B cell (primary cell): Measurements from ENCODE around the gene STUM. TPM values are rescaled to one million over a fixed set of nuclear protein-coding genes. Genes with fewer than 3 reads are reported as not detected.
"Not testable (repeated sequence)": the region's sequence is repeated elsewhere in the genome, so short reads cannot be mapped to it uniquely, and the experiment has no call there.

Experiments
- ATAC-seq: fragments of 200-7000 bp; cut with Tn5 transposase; one replicate; pipeline ENCODE4 v1.10.0; 2021; ENCODE audit warnings: low read depth, mild to moderate bottlenecking, moderate number of reproducible peaks, moderate library complexity
- CTCF ChIA-PET: fragments of 350-600 bp; sonication (Branson Sonifier 250); formaldehyde crosslinking; loops from one replicate; lab custom pipeline; 2021; ENCODE audit warnings: antibody characterized with exemption, inconsistent platforms; lab: Charles Lee
- POLR2A ChIA-PET: fragments of 350-600 bp; sonication (Branson Sonifier 250); formaldehyde crosslinking; loops from one replicate; lab custom pipeline; 2021; ENCODE audit warnings: antibody characterized with exemption; lab: Charles Lee
- DNase-seq: peaks from one replicate; pipeline ENCODE4 v3.0.0; 2013
- H2AFZ ChIP-seq: 2 replicates; pipeline ENCODE4 v1.6.1; 2012; ENCODE audit warnings: mild to moderate bottlenecking, low read depth, low read length; ENCODE audit not compliant: insufficient read depth, poor library complexity, severe bottlenecking
- H3K27ac ChIP-seq, 2 donors: 1 replicate in 1 of 2; 2 replicates in 1 of 2; pipeline ENCODE4 v1.5.1; 2012 to 2013; ENCODE audit warnings: low read length in 2 of 2, mild to moderate bottlenecking in 2 of 2, moderate library complexity in 1 of 2
- H3K27me3 ChIP-seq, 4 experiments: fragments of 200-600 bp in 1 of 4; sonication (generic) in 1 of 4; replicated peaks in 1 of 4; 1 replicate in 2 of 4; 2 replicates in 2 of 4; pipeline versions ENCODE4 v1.6.1 to v1.7.0; 2013 to 2016; ENCODE audit warnings: low read length in 3 of 4, mild to moderate bottlenecking in 2 of 4, mixed read lengths in 1 of 4, moderate library complexity in 1 of 4; ENCODE audit not compliant: insufficient read depth in 4 of 4, control insufficient read depth in 3 of 4; ENCODE audit errors: control extremely low read depth in 1 of 4
- H3K36me3 ChIP-seq, 2 experiments: replicated peaks in 1 of 2; 1 replicate in 1 of 2; 2 replicates in 1 of 2; pipeline versions ENCODE4 v1.6.1 to v1.7.1; 2013; ENCODE audit warnings: low read length in 1 of 2; ENCODE audit not compliant: insufficient read depth in 2 of 2, control insufficient read depth in 1 of 2; ENCODE audit errors: control extremely low read depth in 1 of 2, extremely low read depth in 1 of 2
- H3K4me1 ChIP-seq, 2 donors: fragments of 200-600 bp in 1 of 2; sonication (generic) in 1 of 2; 1 replicate in 1 of 2; 2 replicates in 1 of 2; pipeline versions ENCODE4 v1.5.1 to v1.6.1; 2013 to 2017; ENCODE audit warnings: low read length in 2 of 2; ENCODE audit not compliant: control insufficient read depth in 2 of 2, insufficient read depth in 2 of 2
- H3K4me2 ChIP-seq: replicated peaks from 2 replicates; pipeline ENCODE3; 2012; ENCODE audit warnings: mild to moderate bottlenecking, low read depth, low read length; ENCODE audit not compliant: poor library complexity, severe bottlenecking
- H3K4me3 ChIP-seq, 5 experiments: fragments of 200-600 bp in 1 of 5; sonication (generic) in 1 of 5; 1 replicate in 3 of 5; 2 replicates in 2 of 5; pipeline versions ENCODE4 v1.5.1 to v1.7.0; 2011 to 2016; ENCODE audit warnings: low read length in 4 of 5, mild to moderate bottlenecking in 4 of 5, low read depth in 2 of 5, control low read depth in 1 of 5, moderate library complexity in 1 of 5; ENCODE audit not compliant: insufficient read depth in 1 of 5; ENCODE audit errors: control extremely low read depth in 1 of 5, extremely low read depth in 1 of 5
- H3K79me2 ChIP-seq: fragments of 200-600 bp; sonication (generic); one replicate; pipeline ENCODE4 v1.6.0; 2016; ENCODE audit warnings: low read length; ENCODE audit not compliant: control insufficient read depth, insufficient read depth
- H3K9ac ChIP-seq: fragments of 200-600 bp; sonication (generic); 2 replicates; pipeline ENCODE4 v1.6.1; 2017; ENCODE audit warnings: mild to moderate bottlenecking, low read length, moderate library complexity
- H3K9me3 ChIP-seq, 3 donors: one replicate each; pipeline versions ENCODE4 v1.6.1 to v1.7.1; 2013; ENCODE audit warnings: low read length in 2 of 3; ENCODE audit not compliant: control insufficient read depth in 2 of 3, insufficient read depth in 1 of 3; ENCODE audit errors: control extremely low read depth in 1 of 3
- H4K20me1 ChIP-seq: 2 replicates; pipeline ENCODE4 v1.6.0; 2012; ENCODE audit warnings: mild to moderate bottlenecking, low read length; ENCODE audit not compliant: insufficient read depth, control insufficient read depth, poor library complexity, severe bottlenecking
- H3K27ac Mint-ChIP-seq: one replicate; pipeline ENCODE4 v1.8.0; 2021; ENCODE audit warnings: mixed read lengths
- H3K27me3 Mint-ChIP-seq: one replicate; pipeline ENCODE4 v1.8.0; 2021; ENCODE audit warnings: mixed read lengths
- H3K4me1 Mint-ChIP-seq: one replicate; pipeline ENCODE4 v1.8.0; 2021; ENCODE audit warnings: mixed read lengths
- H3K4me3 Mint-ChIP-seq: one replicate; pipeline ENCODE4 v1.8.0; 2021; ENCODE audit warnings: mixed read lengths
- H3K9me3 Mint-ChIP-seq: one replicate; pipeline ENCODE4 v1.8.0; 2022; ENCODE audit warnings: mixed read lengths; ENCODE audit not compliant: insufficient read depth
- EZH2 ChIP-seq: IDR thresholded peaks from 2 replicates; pipeline ENCODE4 v1.6.1; 2012; ENCODE audit warnings: borderline replicate concordance, low read depth, mild to moderate bottlenecking, moderate library complexity, low read length; ENCODE audit not compliant: insufficient read depth, poor library complexity, severe bottlenecking
- WGBS: methylation state at CpG from one replicate; pipeline ENCODE4 v1.1.5; 2013; ENCODE audit warnings: missing lambda C conversion rate; ENCODE audit not compliant: insufficient coverage; 5-methylcytosine and 5-hydroxymethylcytosine counted together
- intact Hi-C: fragments of 100-400 bp; cut with micrococcal nuclease; formaldehyde crosslinking; loops from one replicate; pipeline ENCODE4 v1.10.0; 2022
- polyA plus RNA-seq: library from polyadenylated mRNA; depleted of rRNA; stranded (reverse); fragments of >200 nt; gene quantifications from 2 replicates; pipeline ENCODE4 v1.2.3, GENCODE V29; 2012
- total RNA-seq, 2 donors: library from RNA; stranded (reverse); fragments of 120-200 nt in 1 of 2; gene quantifications; 1 replicate in 1 of 2; 2 replicates in 1 of 2; pipeline versions ENCODE4 v1.2.3 to v1.2.4, GENCODE V29; 2013 to 2022
- TF ChIP-seq, protein P1 (sequence below): fragments of 200-600 bp; IDR thresholded peaks from one replicate; pipeline ENCODE4 v1.8.0; 2022; ENCODE audit warnings: antibody characterized with exemption, mild to moderate bottlenecking

The STUM gene
- total and polyA plus RNA-seq, 2 donors (not counting 1 experiment from before 2014, with no cell fraction given): 0.12 to 0.69 TPM

GRCh38 chr1:226597616-226598454 is 49.3 kb downstream of the STUM start:
- no peak for TF ChIP-seq EZH2
- TF ChIP-seq, protein P1, sequence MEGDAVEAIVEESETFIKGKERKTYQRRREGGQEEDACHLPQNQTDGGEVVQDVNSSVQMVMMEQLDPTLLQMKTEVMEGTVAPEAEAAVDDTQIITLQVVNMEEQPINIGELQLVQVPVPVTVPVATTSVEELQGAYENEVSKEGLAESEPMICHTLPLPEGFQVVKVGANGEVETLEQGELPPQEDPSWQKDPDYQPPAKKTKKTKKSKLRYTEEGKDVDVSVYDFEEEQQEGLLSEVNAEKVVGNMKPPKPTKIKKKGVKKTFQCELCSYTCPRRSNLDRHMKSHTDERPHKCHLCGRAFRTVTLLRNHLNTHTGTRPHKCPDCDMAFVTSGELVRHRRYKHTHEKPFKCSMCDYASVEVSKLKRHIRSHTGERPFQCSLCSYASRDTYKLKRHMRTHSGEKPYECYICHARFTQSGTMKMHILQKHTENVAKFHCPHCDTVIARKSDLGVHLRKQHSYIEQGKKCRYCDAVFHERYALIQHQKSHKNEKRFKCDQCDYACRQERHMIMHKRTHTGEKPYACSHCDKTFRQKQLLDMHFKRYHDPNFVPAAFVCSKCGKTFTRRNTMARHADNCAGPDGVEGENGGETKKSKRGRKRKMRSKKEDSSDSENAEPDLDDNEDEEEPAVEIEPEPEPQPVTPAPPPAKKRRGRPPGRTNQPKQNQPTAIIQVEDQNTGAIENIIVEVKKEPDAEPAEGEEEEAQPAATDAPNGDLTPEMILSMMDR: no peak
- ATAC-seq (no peak), DNase-seq (no peak)
- Histone ChIP-seq H2AFZ (no peak overlapping the region), H3K36me3 (no peaks in the 10 kb centered on the region), H3K79me2 (no peaks in the 10 kb centered on the region), H3K27ac (no peak overlapping the region), H3K9ac (no peak overlapping the region), H4K20me1 (no peaks in the 10 kb centered on the region), H3K9me3 (peaks cover 0 to 6% (median 0%) of the 10 kb centered on the region in 3 donors), H3K4me2 (no peak overlapping the region), H3K27me3 (no peaks in the 10 kb centered on the region), H3K4me1 (no peaks in the 10 kb centered on the region), H3K4me3 (no peak overlapping the region)
- ChIA-PET POLR2A (no interaction called here), CTCF (no interaction called here)
- intact Hi-C loops: no loop called here
- H3K27me3 Mint-ChIP-seq: peaks cover 4% of the 10 kb centered on the region
- no peak overlapping the region for H3K27ac Mint-ChIP-seq
- WGBS: 66% methylated on average over 4 of the region's 5 CpGs
- no peak overlapping the region for H3K4me3 Mint-ChIP-seq
- peaks cover 2% of the 10 kb centered on the region for H3K4me1 Mint-ChIP-seq
- H3K9me3 Mint-ChIP-seq: no peaks in the 10 kb centered on the region

- no peak overlapping the region for H2AFZ ChIP-seq
- DNase-seq: no peak
- no peaks in the 10 kb centered on the region for H4K20me1 ChIP-seq
- H3K9ac ChIP-seq: no peak overlapping the region
- no peak overlapping the region for H3K4me3 Mint-ChIP-seq
- H3K9me3 ChIP-seq: peaks cover 0 to 6% (median 0%) of the 10 kb centered on the region in 3 donors
- H3K4me2 ChIP-seq: no peak overlapping the region
- ChIA-PET CTCF (no interaction called here), POLR2A (no interaction called here)
- H3K4me1 ChIP-seq: no peaks in the 10 kb centered on the region
- no peak overlapping the region for H3K27ac Mint-ChIP-seq
- peaks cover 6% of the 10 kb centered on the region for H3K4me1 Mint-ChIP-seq
- H3K9me3 Mint-ChIP-seq: no peaks in the 10 kb centered on the region
- TF ChIP-seq EZH2: no peak
- TF ChIP-seq, protein P1: no peak
- no peaks in the 10 kb centered on the region for H3K36me3 ChIP-seq
- intact Hi-C loops: no loop called here
- peaks cover 4% of the 10 kb centered on the region for H3K27me3 Mint-ChIP-seq
- no peak overlapping the region for H3K27ac ChIP-seq
- ATAC-seq: no peak
- WGBS: 100% methylated on average over 1 of the region's 2 CpGs
- no peaks in the 10 kb centered on the region for H3K79me2 ChIP-seq
- H3K27me3 ChIP-seq: no peaks in the 10 kb centered on the region
- no peak overlapping the region for H3K4me3 ChIP-seq
These were observed 49.9 kb downstream of the STUM start for GRCh38 chr1:226598455-226598849.

DNA sequence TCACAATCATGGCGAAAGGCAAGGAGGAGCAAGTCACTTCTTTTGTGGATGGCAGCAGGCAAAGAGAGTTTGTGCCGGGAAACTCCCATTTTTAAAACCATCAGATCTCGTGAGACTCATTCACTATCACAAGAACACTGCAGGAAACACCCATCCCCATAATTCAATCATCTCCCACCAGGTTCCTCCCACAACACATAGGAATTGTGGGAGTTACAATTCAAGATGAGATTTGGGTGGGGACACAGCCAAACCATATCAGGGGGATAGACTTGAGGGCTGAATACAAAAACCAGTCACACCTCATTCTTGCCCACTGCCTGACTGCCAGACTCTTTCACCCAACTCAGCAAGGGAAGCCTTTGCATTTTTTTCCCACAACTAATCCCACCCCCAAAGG is 50.4 kb downstream of the STUM start:
- POLR2A ChIA-PET, H3K79me2 ChIP-seq, H4K20me1 ChIP-seq, H3K27ac ChIP-seq, DNase-seq, H3K27ac Mint-ChIP-seq, H2AFZ ChIP-seq, H3K4me1 ChIP-seq, H3K36me3 ChIP-seq, H3K27me3 Mint-ChIP-seq, intact Hi-C loops, H3K9me3 Mint-ChIP-seq, H3K4me3 Mint-ChIP-seq, H3K4me2 ChIP-seq, H3K9ac ChIP-seq, H3K27me3 ChIP-seq, H3K9me3 ChIP-seq, ATAC-seq, H3K4me1 Mint-ChIP-seq, H3K4me3 ChIP-seq: not testable (repeated sequence)
- CTCF ChIA-PET: interaction anchor here (1.6 kb wide), 1 partner anchor 10 kb away, joined by 7 read pairs; no protein-coding TSS in a partner anchor
- WGBS: 60% methylated on average over 1 of the region's 3 CpGs
